Effector memory CD4-positive, alpha-beta T cell (primary cell): ENCODE data around the gene NAV2.

Experiments
- DNase-seq, 3 donors: peaks; one replicate each; pipeline ENCODE4 v3.0.0-alpha.2; 2020
- H3K27ac ChIP-seq: 2 replicates; pipeline ENCODE4 v1.7.0; 2013; ENCODE audit warnings: mild to moderate bottlenecking, low read length, moderate library complexity; ENCODE audit not compliant: insufficient read depth, poor library complexity, severe bottlenecking
- H3K27me3 ChIP-seq: replicated peaks from 2 replicates; pipeline ENCODE4 v1.7.0; 2013; ENCODE audit warnings: mild to moderate bottlenecking, low read length; ENCODE audit not compliant: insufficient read depth, control insufficient read depth, poor library complexity, severe bottlenecking
- H3K36me3 ChIP-seq: 2 replicates; pipeline ENCODE4 v1.7.0; 2013; ENCODE audit warnings: mild to moderate bottlenecking, low read length, moderate library complexity; ENCODE audit not compliant: control insufficient read depth, insufficient read depth
- H3K4me1 ChIP-seq: 2 replicates; pipeline ENCODE4 v1.7.0; 2013; ENCODE audit warnings: low read length, mild to moderate bottlenecking; ENCODE audit not compliant: control insufficient read depth, insufficient read depth, poor library complexity, severe bottlenecking
- H3K4me3 ChIP-seq: 2 replicates; pipeline ENCODE4 v1.7.0; 2013; ENCODE audit warnings: low read length, low read depth, mild to moderate bottlenecking; ENCODE audit not compliant: insufficient read depth, poor library complexity, severe bottlenecking
- H3K9me3 ChIP-seq: 2 replicates; pipeline ENCODE4 v1.7.0; 2013; ENCODE audit warnings: mild to moderate bottlenecking, low read length, moderate library complexity; ENCODE audit not compliant: control insufficient read depth

NAV2 gene

GRCh38 chr11:19822531-19822930 lies 109.9 kb downstream of the NAV2 start:
- no peak for DNase-seq
- no peaks in the 10 kb centered on the region for H3K4me1 ChIP-seq
- H3K36me3 ChIP-seq: no peaks in the 10 kb centered on the region
- H3K27ac ChIP-seq: no peak overlapping the region
- H3K4me3 ChIP-seq: no peak overlapping the region
- no peaks in the 10 kb centered on the region for H3K9me3 ChIP-seq
- H3K27me3 ChIP-seq: no peaks in the 10 kb centered on the region

- H3K27me3 ChIP-seq: no peaks in the 10 kb centered on the region
These were observed 114.0 kb downstream of the NAV2 start for GRCh38 chr11:19826606-19827005.

GRCh38 chr11:19827399-19828135 lies 114.9 kb downstream of the NAV2 start:
- H3K36me3 ChIP-seq: no peaks in the 10 kb centered on the region
- H3K4me1 ChIP-seq: no peaks in the 10 kb centered on the region
- no peak overlapping the region for H3K4me3 ChIP-seq
- H3K9me3 ChIP-seq: no peaks in the 10 kb centered on the region
- no peak for DNase-seq
- H3K27ac ChIP-seq: no peak overlapping the region
- H3K27me3 ChIP-seq: no peaks in the 10 kb centered on the region

More at GRCh38 chr11:19826606-19827005, 114.0 kb downstream of the NAV2 start:
- DNase-seq: no peak
- Histone ChIP-seq H3K4me3 (no peak overlapping the region), H3K36me3 (no peaks in the 10 kb centered on the region), H3K4me1 (no peaks in the 10 kb centered on the region), H3K9me3 (no peaks in the 10 kb centered on the region), H3K27ac (no peak overlapping the region)

- H3K4me3 ChIP-seq: no peak overlapping the region
- no peaks in the 10 kb centered on the region for H3K27me3 ChIP-seq
- H3K36me3 ChIP-seq: no peaks in the 10 kb centered on the region
- no peaks in the 10 kb centered on the region for H3K9me3 ChIP-seq
- no peak for DNase-seq
- no peaks in the 10 kb centered on the region for H3K4me1 ChIP-seq
- no peak overlapping the region for H3K27ac ChIP-seq
These were observed 115.9 kb downstream of the NAV2 start for GRCh38 chr11:19828382-19829108.

- Histone ChIP-seq H3K4me1 (no peaks in the 10 kb centered on the region), H3K27ac (no peak overlapping the region)
These were observed 116.6 kb downstream of the NAV2 start for GRCh38 chr11:19829109-19829837.

GRCh38 chr11:19832086-19832750 lies 119.6 kb downstream of the NAV2 start:
- no peaks in the 10 kb centered on the region for H3K9me3 ChIP-seq
- no peak overlapping the region for H3K4me3 ChIP-seq
- no peaks in the 10 kb centered on the region for H3K36me3 ChIP-seq
- no peaks in the 10 kb centered on the region for H3K27me3 ChIP-seq
- no peak overlapping the region for H3K27ac ChIP-seq
- no peak for DNase-seq
- no peaks in the 10 kb centered on the region for H3K4me1 ChIP-seq

More at GRCh38 chr11:19829109-19829837, 116.6 kb downstream of the NAV2 start:
- Histone ChIP-seq H3K36me3 (no peaks in the 10 kb centered on the region), H3K4me3 (no peak overlapping the region), H3K9me3 (no peaks in the 10 kb centered on the region), H3K27me3 (no peaks in the 10 kb centered on the region)
- DNase-seq: no peak

GRCh38 chr11:19832901-19833300 lies 120.3 kb downstream of the NAV2 start:
- Histone ChIP-seq H3K27me3 (no peaks in the 10 kb centered on the region), H3K9me3 (no peaks in the 10 kb centered on the region), H3K4me1 (no peaks in the 10 kb centered on the region), H3K4me3 (no peak overlapping the region), H3K36me3 (no peaks in the 10 kb centered on the region), H3K27ac (no peak overlapping the region)
- no peak for DNase-seq

GRCh38 chr11:19834771-19835170 lies 122.1 kb downstream of the NAV2 start:
- Histone ChIP-seq H3K4me1 (no peaks in the 10 kb centered on the region), H3K9me3 (no peaks in the 10 kb centered on the region), H3K27me3 (no peaks in the 10 kb centered on the region), H3K36me3 (no peaks in the 10 kb centered on the region), H3K4me3 (no peak overlapping the region), H3K27ac (no peak overlapping the region)
- no peak for DNase-seq

GRCh38 chr11:19836666-19837065 lies 124.0 kb downstream of the NAV2 start:
- H3K36me3 ChIP-seq: no peaks in the 10 kb centered on the region
- no peaks in the 10 kb centered on the region for H3K27me3 ChIP-seq
- no peak overlapping the region for H3K4me3 ChIP-seq
- no peaks in the 10 kb centered on the region for H3K9me3 ChIP-seq
- DNase-seq: no peak
- no peak overlapping the region for H3K27ac ChIP-seq
- no peaks in the 10 kb centered on the region for H3K4me1 ChIP-seq
